Middle frontal gyrus (tissue), 1 donor: ENCODE results near the gene IGSF21.
"Not testable (repeated sequence)": the region's sequence is repeated elsewhere in the genome, so short reads cannot be mapped to it uniquely, and the experiment has no call there.

Experiments used
- DNase-seq: peaks from one replicate; pipeline ENCODE4 v3.0.0-alpha.2; 2015; ENCODE audit warnings: low spot score; ENCODE audit errors: extremely low spot score

The IGSF21 gene

DNA sequence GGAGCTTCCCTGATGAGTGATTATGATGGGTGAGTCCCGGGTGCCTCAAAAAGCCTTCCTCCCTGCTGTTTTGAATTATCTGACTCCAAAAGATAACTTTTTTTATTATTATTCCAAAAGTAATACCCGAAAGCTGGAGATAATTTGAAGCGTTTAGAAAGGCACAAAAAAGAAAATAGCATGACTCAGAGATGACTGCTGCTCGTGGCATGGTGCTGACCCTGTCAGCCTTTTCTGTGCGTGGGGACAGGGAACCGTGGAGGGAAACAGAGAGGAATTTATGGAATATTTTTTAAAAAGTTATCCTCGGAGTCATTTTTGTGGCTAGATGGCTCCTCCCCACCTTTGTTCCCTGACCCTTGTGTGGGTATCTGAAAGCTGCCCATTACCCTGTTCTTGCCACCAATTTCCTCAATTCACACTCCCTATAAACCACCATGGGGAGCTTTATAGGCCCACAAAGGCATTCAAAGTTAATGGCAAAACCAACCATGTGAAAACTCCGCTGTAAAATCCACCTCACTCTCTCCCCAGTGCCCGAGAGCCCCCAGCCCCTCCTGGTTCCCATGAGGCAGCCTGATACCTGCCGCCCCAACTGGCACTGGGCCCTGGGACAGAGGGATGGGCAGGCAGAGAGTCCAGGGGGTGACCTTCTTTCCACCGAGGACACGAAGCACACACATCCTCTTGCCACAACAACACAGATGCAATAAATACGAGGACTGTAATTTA, 37.5 kb downstream of the IGSF21 start:
- DNase-seq = no peak

DNA sequence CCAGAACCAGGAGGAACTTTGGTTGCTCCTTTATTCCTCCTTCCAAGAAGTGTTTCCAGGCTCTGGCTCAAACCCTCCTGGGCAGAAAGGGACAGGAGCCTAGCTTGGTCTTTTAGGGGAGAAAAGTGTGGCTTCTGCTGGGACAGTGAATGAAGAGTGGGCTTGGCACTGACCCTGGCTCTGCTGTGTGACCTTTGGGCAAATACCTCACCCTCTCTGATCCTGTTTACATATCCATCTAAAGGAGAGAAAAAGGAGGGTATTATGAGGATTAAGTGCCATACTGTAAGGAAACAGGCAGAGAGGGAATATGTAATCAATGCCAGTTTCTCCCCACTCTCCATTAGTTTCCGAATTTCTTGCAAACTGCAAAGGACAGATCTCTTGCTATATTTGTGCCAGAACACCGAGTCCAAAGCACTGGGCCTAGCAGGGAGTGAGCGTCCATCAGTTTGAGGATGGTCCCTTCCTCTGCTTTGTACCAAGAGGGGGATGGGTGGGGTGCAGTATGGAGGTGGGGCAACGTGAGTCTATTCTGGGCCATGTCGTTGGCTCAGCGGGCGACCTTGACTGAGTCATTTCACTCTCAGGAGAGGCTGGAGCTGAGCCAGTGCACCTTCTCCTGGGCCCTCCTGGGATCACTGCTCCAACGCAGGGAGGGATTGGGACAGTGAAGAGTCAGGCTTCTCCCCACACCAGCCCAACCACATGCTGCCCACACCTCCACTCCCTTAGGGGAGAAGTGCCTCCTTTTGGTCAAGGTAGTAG, 38.4 kb downstream of the IGSF21 start:
- no peak for DNase-seq

DNA sequence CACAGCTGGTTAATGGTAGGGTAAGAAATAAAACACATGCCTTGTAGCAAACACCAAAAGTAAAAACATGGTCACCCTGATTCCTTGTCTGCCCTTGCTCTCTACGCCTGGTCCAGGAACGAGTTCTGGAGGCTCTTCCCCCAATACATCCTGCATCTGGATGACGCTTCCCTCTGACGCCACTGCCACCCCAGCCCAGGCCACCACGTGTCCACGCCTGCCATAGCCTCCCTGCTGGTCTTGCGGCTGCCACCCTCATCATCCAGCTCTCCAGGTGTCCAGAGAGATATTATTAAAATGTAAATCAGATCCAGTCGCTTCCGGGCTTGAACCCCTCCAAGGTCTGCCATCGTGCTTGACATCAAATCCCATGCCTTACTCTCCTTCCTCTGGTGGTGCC, 39.3 kb downstream of the IGSF21 start:
- DNase-seq = no peak

DNA sequence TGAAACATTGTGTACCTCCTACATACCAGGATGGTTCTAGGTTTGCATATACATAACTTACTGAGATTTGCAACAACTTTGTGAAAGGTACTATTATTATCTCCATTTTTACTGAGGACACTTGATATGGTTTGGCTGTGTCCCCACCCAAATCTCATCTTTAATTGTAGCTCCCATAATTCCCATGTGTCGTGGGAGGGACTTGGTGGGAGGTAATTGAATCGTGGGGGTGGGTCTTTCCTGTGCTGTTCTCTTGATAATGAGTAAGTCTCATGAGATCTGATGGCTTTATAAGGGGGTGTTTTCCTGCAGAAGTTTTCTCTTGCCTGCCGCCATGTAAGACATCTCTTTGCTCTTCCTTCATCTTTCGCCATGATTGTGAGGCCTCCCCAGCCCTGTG, 40.1 kb downstream of the IGSF21 start:
- no peak for DNase-seq

DNA sequence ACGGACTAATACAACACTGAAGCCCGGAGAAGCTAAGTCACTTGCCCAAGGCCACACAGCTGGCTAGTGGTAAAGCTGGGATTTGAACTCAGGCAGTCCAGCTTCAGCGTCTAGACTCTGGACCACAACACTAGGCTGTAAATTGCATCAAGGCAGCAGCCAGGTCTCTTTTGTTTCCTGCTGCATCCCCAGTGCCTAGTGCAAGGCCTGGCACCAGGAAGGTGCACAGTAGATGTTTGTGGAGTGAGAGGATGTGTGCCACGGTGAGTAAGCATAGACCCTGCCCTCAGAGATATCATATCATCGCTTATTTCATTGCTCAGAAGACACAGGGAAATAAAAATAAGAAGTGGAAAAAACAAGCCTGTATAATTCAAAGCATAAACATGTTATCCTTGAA, 40.9 kb downstream of the IGSF21 start:
- no peak for DNase-seq

DNA sequence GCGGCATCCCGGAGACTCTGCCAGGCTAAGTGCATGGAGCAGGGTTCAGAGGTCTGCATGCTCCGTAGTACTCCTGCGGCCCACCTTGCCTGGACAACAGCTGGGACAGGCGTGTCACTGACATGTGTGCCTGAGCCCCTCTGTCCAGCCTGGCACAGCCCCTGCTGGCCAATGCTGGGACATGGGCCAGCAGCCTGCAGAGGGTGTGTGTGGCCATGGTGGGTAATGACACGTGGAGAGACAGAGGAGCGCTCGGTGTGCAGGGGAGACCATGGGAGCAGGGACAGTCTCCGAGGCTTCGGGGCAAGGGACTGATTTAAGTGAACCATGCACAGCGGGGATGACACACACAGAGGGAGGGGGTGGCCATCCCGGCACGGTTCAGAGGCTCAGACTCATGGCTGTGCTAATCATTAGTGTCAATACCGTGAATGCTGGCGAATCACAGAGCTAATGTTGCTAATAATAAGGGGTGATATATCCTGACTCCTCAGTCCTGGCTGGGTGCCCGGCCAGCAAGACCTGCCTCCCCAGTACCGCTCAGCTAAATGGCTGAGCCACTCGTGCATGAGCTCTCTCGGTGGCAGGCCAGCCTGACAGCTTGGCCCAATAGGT, 41.5 kb downstream of the IGSF21 start:
- DNase-seq = no peak

DNA sequence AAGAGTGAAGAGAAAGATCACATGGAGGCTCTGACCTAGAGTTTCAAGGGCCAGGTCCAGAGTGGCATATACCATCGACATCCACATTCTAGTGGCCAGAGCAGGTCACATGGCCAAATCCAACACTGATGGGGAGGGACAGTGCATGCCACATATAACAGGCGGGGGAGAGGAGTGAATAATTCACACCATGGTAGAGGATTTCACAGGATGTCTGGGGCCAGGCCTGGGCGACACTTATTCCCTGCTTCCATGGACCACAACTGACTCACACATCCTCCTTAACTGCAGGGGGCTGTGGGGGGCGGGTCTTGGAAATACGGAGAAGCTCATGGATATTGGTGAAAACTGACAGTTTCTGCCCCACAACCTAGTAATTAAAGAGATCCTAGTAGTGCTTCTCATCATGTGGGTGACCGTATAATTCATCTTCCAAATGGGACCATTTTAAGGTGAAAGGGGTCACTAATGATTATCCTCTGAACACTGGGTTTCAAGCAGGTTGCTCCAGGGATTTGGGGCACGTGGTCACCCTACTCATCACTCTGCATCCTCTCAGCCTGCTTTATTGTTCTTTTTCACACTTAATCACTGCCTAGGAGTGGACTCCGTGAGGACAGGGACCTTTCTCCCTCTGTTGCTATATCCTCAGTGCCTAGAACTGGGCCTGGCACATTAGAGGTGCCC, 44.0 kb downstream of the IGSF21 start:
- no peak for DNase-seq

DNA sequence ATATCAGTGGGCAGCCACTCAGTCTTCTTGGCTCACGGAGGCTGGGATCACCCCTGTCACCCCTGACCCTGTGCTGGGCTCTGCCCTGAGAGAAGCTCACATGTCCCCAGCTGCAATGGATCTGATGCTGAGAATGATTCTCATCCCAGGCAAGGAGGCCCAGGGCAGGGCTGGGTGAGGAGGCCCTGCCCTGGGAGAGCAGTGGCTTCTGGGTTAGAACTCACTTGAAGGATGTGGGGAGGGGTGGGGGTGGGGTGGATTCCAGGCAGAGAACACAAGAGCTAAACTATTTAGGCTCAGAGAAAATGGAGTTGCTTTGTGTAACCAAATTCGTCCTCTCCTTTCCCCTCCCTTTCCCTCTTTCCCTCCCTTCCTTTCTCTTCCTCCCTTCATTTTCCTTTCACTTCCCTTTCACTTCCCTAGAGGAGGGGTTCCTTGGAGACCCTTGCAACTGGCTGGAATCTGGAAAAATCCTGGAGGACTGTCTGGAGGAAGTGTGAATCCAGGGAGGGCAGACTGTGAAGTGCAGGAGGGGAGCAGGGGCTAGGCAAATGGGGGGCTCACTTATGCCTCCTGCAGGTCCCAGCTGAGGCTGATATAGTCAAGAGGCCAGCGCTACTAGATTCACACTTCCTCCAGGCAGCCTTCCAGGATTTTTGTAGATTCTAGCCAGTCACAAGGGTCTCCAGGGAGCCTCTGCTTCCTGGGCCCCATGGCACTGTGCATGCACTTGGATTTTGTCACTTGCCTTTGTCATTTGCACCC, 47.0 kb downstream of the IGSF21 start:
- DNase-seq = no peak

DNA sequence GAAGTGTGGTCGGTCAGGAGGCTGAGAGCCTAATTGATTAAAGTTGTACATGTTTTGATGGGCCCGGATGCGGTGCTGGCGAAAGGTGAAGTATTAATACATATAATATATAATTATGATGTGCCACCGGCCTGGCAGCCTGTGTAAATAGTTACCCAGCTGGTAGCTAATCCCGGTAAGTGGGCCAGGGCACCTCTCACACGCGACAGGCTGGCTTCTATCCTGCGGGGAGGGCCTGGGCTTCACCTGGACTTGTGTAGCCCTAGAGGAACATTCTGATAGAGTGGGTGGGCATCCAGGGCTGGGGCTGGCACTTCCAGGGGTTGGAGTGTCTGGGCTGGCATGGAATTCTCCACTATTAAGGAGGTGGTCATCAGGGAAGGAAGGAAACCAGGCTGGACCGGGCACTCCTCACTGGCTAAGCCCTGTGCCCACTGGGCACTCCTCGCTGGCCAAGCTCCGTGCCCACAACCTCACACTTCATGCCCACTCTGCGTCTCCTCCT, 48.3 kb downstream of the IGSF21 start:
- DNase-seq = no peak

DNA sequence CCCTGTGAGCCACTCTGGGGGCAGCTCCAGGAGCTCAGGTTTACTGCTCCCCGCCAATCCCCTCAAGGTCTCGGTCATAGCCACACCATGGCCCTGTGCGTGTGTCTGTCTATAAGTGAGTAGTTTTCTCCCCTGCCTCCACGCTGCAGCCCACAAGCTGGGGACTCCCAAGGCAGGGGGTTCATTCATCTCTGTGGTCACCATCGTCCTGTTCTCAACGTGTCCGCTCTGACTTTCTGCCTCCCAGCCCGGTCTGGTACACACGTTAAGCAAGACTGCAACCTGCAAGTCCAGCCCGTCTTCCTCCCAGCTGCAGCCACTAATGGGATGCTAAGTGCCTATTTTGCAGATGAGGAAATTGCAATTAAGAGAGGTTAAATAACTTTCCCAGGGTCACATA, 49.8 kb downstream of the IGSF21 start:
- no peak for DNase-seq

DNA sequence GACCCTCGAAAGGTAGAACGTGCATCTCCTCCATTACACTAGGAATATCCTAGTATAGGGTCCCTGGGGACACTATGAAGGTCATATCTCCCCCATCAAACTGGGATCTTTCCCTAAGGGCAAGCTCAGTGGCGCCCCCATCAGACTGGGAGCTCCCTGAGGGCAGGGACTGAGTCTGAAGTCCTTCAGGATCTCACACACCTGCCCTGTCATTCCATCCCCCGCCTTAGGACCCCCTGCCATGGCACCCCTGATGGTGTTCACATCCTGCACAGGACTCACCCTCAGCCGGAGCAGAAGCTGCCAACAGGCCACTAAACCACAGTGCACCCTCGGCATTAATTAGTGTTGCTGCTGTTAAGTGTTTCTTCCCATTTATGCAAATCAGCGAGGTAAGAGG, 50.4 kb downstream of the IGSF21 start:
- no peak for DNase-seq

DNA sequence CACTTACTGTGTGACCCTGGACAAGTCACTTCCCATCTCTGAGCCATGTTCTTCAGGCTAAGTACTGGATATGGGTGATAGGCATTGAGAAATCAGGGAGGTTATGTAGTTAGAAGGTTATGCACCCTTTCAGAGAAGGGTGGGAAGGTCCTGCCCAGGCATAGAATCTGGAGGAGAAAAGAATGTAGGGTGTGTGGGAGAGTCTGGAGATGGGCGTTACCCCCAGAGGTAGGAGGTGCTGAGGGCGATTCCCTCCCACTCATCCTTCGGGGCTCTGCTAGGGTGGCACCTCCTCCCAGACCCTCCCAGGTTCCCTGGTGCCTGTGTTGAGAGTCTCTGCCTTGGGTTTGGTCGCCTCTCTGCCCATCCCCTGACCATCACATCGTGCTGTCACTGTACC, 51.1 kb downstream of the IGSF21 start:
- DNase-seq = no peak

DNA sequence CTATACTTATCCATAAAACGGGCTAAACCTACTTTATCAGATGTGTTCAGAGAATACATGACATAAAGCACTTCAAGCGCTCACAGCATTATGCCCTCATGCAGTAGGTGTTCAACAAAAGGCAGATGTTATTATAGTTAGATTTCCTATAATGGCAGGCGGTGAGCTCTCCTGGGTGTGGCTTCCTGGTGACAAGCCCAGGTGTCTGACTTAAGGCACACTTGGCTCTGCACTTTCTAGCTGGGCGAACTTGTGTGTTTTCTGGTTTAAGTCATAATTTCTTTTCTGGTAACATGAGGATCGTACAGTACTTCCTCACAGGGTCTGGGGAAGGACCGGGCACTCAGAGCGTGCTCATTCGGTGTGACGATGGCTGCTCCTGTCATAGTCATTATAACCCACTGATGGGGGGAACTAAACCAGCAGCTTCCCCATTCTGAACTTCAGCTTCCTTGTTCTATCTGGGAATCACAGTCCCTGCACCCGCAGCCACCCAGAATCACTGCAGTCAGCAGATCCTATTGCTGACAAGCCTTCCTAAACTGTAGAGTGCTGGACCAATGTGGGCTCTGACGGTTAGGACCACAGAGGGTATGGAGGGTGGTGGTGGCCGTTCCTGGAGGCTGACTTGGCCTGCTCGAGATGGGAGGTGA, 52.8 kb downstream of the IGSF21 start:
- DNase-seq = no peak

DNA sequence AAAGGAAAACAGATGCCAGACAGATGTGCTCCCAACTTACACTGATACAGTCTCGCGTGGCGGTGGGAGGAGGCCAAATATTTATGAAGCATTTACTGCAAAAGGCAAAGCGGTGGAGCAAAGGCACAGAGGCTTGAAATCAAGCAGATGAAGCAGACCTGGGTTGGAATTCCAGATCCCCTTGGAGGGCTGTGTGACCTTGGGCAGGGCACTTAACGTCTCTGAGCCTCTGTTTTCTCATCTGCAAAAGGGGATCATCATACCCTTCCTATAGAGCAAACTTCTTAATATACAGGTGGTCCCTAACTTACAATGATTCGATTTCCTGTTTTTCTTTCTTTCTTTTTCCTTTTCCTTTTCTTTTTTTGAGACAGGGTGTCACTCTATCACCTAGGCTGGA, 54.1 kb downstream of the IGSF21 start:
- no peak for DNase-seq

DNA sequence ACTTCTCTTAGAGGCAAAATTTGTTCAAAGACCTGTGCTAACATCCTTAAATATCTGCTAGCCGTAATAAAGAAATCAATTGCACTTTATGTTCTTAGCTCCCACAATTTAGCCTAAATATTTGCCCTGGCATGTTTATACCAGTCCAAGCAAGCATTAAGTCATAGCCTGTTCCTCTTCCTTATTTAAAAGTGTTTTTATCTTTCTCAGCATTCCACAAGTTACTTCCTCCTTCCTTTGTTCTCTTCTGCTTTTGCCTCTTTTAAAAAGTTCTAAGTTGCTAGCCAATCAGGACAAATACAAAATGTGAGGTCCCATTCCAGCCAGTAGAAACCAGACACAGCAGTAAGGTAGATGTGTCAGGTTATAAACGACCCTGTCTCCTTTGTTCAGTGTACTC, 58.0 kb downstream of the IGSF21 start:
- DNase-seq = not testable (repeated sequence)

DNA sequence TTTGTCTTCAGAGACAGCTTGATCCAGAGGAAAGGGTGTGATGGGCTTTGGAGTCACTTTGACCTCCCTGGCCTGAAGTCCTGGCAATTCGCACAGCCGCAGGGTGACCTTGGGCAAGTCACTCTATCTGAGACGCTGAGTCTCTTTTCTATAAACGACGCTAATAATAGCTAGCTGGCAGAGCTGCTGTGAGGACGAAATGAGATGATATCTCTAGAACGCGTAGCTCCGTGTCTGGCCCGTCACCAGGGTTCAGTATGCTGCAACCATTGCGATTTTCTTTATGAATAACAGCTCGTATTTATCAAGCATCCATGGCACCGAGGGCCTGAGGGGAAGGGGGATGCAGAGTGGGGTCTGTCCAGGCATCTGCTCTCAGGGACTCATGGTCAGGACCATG, 58.7 kb downstream of the IGSF21 start:
- no peak for DNase-seq

DNA sequence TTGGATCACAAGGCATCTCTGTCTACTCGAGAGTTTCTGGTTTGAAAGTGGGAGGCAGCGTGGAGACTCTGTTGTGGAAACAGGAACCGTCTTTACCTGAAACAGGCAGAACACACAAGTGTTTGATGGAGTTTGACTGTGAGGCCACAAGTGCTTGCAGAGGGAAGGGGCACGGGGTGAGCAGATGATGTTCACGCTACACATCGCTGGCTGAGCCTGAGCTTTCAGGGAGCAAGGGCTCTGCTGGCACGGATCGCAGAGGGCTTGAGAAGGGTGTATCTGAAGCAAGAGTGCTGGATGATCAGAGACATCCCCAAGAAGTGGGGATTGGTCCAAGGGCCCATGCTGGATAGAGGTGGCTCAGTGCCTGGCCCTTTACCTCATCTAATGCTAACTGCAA, 59.3 kb downstream of the IGSF21 start:
- DNase-seq = no peak

DNA sequence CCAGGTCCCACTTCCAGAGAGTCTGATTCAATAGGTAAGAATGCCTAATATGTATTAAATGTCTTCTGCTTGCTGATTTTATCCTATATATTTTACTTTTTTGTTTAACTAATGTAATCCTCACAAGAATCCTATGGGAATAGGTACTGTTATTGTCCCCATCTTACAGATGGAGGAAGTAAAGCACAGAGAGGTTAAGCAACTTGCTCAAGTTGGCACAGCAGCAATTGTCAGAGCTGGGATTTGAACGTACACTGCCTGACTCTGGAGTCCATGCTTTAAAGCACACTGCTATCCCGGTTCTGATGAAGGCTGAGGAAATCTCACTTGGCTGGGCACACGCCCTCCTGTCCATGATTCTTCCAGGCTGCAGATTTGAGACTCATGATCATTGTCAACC, 62.8 kb downstream of the IGSF21 start:
- no peak for DNase-seq

DNA sequence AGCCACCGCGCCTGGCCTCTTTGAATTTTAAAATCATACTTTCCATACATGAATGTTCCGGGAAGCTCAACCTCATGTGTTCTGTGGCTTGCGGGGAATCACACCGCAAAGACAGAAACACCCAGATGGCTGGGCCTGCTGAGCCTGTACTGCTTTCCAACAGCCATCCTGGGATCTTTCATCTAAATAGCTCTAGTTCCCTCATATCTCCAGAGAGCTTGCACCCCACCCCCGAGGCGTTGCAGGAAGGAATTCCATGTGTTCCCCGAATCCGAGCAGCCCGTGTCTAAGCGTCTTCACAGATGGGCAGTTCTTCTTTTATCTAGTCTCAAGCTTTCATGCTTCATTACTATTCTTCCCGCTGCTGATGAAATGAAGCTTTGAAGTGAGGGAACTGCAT, 66.4 kb downstream of the IGSF21 start:
- no peak for DNase-seq

DNA sequence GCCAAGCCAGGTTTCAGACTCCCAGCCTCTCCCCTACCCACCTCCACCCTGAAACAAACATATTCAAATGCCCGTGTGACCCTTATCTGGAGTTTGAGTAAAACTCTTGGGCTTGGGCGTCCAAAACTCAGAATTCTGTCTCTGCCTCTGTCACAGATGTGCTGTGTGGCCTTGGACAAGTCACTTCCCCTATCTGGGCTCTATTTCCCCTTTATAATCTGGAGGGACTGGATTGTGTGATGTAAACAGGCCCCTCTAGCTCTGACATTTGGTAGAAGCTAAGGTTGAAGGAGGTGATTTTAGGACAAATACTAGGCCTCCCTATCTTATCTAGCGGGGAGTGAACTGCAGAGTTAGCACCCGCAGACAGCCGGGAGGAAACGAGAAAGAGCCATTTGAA, 67.5 kb downstream of the IGSF21 start:
- DNase-seq = no peak
